ENCODE measurements around the gene C9orf43.

The C9orf43 gene

GRCh38 chr9:113468716-113469448, 58.3 kb downstream of the C9orf43 start:
- no peak for FAIRE-seq

- no peak for FAIRE-seq
Observed at GRCh38 chr9:113471143-113471542, 60.6 kb downstream of the C9orf43 start.

GRCh38 chr9:113471566-113471965, 61.0 kb downstream of the C9orf43 start:
- no peak for FAIRE-seq

GRCh38 chr9:113472199-113472598, 61.7 kb downstream of the C9orf43 start:
- FAIRE-seq: no peak

GRCh38 chr9:113474360-113475028, 63.9 kb downstream of the C9orf43 start:
- no peak for FAIRE-seq

- no peak for FAIRE-seq
Observed at GRCh38 chr9:113475031-113475430, 64.5 kb downstream of the C9orf43 start.

- FAIRE-seq: no peak
Observed at GRCh38 chr9:113475992-113476391, 65.4 kb downstream of the C9orf43 start.

- no peak for FAIRE-seq
Observed at GRCh38 chr9:113476511-113476916, 66.0 kb downstream of the C9orf43 start.

- no peak for FAIRE-seq
Observed at GRCh38 chr9:113477058-113477457, 66.5 kb downstream of the C9orf43 start.

- no peak for FAIRE-seq
Observed at GRCh38 chr9:113477661-113478060, 67.1 kb downstream of the C9orf43 start.

GRCh38 chr9:113479174-113479621, 68.7 kb downstream of the C9orf43 start:
- no peak for FAIRE-seq

All from islet of Langerhans (tissue), 1 donor.